Calu3 (cell line): ENCODE data around the gene XCR1. TPM values are rescaled to one million over a fixed set of nuclear protein-coding genes. Genes with fewer than 3 reads are reported as not detected.

Experiments used
- BruUV-seq: library from RNA; stranded (reverse); fragments of 400-500 nt; replicated peaks from 2 replicates; lab custom pipeline; 2021; lab: Mats Ljungman, UMichigan
- CTCF ChIA-PET: fragments of 300-600 bp; sonication (Branson Sonifier 250); formaldehyde crosslinking; loops from one replicate; lab custom pipeline; 2022; ENCODE audit warnings: antibody characterized with exemption; lab: Charles Lee
- DNase-seq: peaks from one replicate; pipeline ENCODE4 v3.0.0; 2022
- H3K27ac Mint-ChIP-seq: one replicate; pipeline ENCODE4 v1.8.0; 2022; ENCODE audit warnings: mixed read lengths; ENCODE audit not compliant: unreplicated experiment
- H3K27me3 Mint-ChIP-seq: one replicate; pipeline ENCODE4 v1.8.0; 2022; ENCODE audit warnings: mixed read lengths; ENCODE audit not compliant: unreplicated experiment
- H3K36me3 Mint-ChIP-seq: one replicate; pipeline ENCODE4 v1.8.0; 2022; ENCODE audit warnings: mild to moderate bottlenecking, moderate library complexity, mixed read lengths; ENCODE audit not compliant: insufficient read depth, unreplicated experiment
- H3K4me1 Mint-ChIP-seq: one replicate; pipeline ENCODE4 v1.8.0; 2022; ENCODE audit warnings: mild to moderate bottlenecking, low read depth, mixed read lengths; ENCODE audit not compliant: unreplicated experiment
- H3K4me3 Mint-ChIP-seq: one replicate; pipeline ENCODE4 v1.8.0; 2022; ENCODE audit warnings: mild to moderate bottlenecking, low read depth, moderate library complexity, mixed read lengths; ENCODE audit not compliant: unreplicated experiment
- H3K9me3 Mint-ChIP-seq: one replicate; pipeline ENCODE4 v1.8.0; 2022; ENCODE audit warnings: low read depth, mixed read lengths; ENCODE audit not compliant: unreplicated experiment
- CTCF ChIP-seq: fragments of 200-600 bp; IDR thresholded peaks from one replicate; pipeline ENCODE4 v1.8.0; 2022; ENCODE audit warnings: antibody characterized with exemption; ENCODE audit not compliant: unreplicated experiment
- intact Hi-C: fragments of 100-400 bp; cut with micrococcal nuclease; formaldehyde crosslinking; loops from one replicate; pipeline ENCODE4 v1.10.0; 2022; ENCODE audit not compliant: unreplicated experiment
- total RNA-seq: library from RNA; stranded (reverse); gene quantifications from 2 replicates; pipeline ENCODE4 v1.2.3, GENCODE V29; 2022

The XCR1 gene
- total RNA-seq, 1 experiment from 2014 or later = not detected

GRCh38 chr3:45969116-45969515 is 58.2 kb downstream of the XCR1 start:
- CTCF ChIA-PET = interaction anchor here (0.8 kb wide), 2 partner anchors 8 to 10 kb away, joined by 3 read pairs; no protein-coding TSS in a partner anchor
- BruUV-seq = no TSS peak
- Mint-ChIP-seq H3K9me3 (no peaks in the 10 kb centered on the region), H3K4me1 (no peaks in the 10 kb centered on the region), H3K36me3 (peaks cover 4% of the 10 kb centered on the region), H3K27me3 (no peaks in the 10 kb centered on the region), H3K27ac (no peak overlapping the region), H3K4me3 (no peak overlapping the region)
- intact Hi-C loops = no loop called here
- no peak for TF ChIP-seq CTCF
- DNase-seq = no peak

DNA sequence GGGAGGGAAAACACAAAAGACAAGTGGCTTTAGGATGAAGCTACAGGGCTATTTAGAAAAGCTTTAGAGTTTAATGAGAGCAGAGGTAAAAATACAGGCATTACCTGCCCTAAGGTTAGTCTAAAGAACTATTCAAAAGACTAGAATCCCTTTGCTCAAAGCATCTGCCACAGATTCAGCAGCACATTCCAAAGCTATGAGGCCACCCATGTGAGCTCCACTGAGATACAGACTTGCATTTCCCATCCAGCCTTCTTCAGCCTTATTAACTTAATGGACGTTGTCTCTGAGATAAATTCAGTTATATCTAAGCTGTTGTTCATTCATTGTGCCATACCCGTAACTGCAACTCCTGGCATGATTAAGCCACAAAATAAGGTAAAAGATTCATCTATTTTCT is 58.6 kb downstream of the XCR1 start:
- Mint-ChIP-seq H3K27me3 (no peaks in the 10 kb centered on the region), H3K4me3 (no peak overlapping the region), H3K27ac (no peak overlapping the region), H3K36me3 (peaks cover 4% of the 10 kb centered on the region), H3K9me3 (no peaks in the 10 kb centered on the region), H3K4me1 (no peaks in the 10 kb centered on the region)
- no peak for TF ChIP-seq CTCF
- intact Hi-C loops = no loop called here
- CTCF ChIA-PET = interaction anchor here (0.8 kb wide), 2 partner anchors 8 to 9 kb away, joined by 3 read pairs; no protein-coding TSS in a partner anchor
- no peak for DNase-seq
- no TSS peak for BruUV-seq

DNA sequence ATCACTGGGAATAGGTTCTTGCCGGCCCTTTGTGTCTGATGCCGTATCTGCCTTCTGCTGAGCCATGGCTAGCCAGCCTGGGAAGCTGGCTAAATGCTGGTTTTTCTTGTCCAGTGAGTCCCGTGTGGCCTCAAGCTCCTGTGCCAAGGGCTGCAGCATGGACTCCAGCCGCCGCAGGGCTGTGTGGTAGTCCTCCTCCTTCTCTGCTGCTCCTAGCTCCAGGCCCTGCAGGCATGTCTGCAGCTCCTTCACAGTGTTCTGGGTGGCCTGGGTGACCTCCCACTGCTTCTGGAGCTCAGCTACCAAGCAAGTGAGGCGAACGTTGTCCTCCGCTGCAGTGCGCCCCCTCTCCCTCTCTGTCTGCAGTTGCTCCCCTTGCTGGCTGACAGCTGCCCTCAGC is 59.1 kb downstream of the XCR1 start:
- Mint-ChIP-seq H3K9me3 (no peaks in the 10 kb centered on the region), H3K27me3 (no peaks in the 10 kb centered on the region), H3K36me3 (peaks cover 4% of the 10 kb centered on the region), H3K4me3 (no peak overlapping the region), H3K4me1 (no peaks in the 10 kb centered on the region), H3K27ac (no peak overlapping the region)
- no peak for TF ChIP-seq CTCF
- TSS peak; percentile 73 for BruUV-seq
- DNase-seq = no peak
- CTCF ChIA-PET = interaction anchor here (0.8 kb wide), 1 partner anchor 9 kb away, joined by 3 read pairs; no protein-coding TSS in a partner anchor
- intact Hi-C loops = no loop called here

- Mint-ChIP-seq H3K4me1 (no peaks in the 10 kb centered on the region), H3K4me3 (no peak overlapping the region), H3K27me3 (no peaks in the 10 kb centered on the region), H3K36me3 (peaks cover 4% of the 10 kb centered on the region), H3K9me3 (no peaks in the 10 kb centered on the region), H3K27ac (no peak overlapping the region)
- no peak for DNase-seq
- CTCF ChIA-PET = no interaction called here
- TF ChIP-seq CTCF = no peak
- BruUV-seq = no TSS peak
- intact Hi-C loops = no loop called here
Observed at GRCh38 chr3:45967724-45968123, 59.6 kb downstream of the XCR1 start.

Other genes with a start within 250 kb of the XCR1 start
- gene SLC6A20, start 230.9 kb downstream of the XCR1 start, total RNA-seq = 2.1 and 7.3 TPM in 2 replicates
- gene LZTFL1, start 185.4 kb downstream of the XCR1 start, total RNA-seq = 9.3 and 12.7 TPM in 2 replicates
- not detected in 2 replicates for gene CCR9, start 140.9 kb downstream of the XCR1 start, total RNA-seq
- gene CXCR6, start 84.0 kb downstream of the XCR1 start, total RNA-seq = not detected in 2 replicates
- gene FYCO1, start 31.7 kb downstream of the XCR1 start, total RNA-seq = 24.5 and 26.7 TPM in 2 replicates
- 0.87 and 2.2 TPM in 2 replicates for gene CCR1, start 180.8 kb upstream of the XCR1 start, total RNA-seq
- gene CCR3, start 215.0 kb upstream of the XCR1 start, total RNA-seq = 0.17 TPM in 1 of 2 replicates, not detected in the other